Activated T-cell treated with anti-CD3 and anti-CD28 coated beads for 48 hours (primary cell): ENCODE measurements around the gene PACSIN3.
"Not testable (repeated sequence)": the region's sequence is repeated elsewhere in the genome, so short reads cannot be mapped to it uniquely, and the experiment has no call there.

ENCODE experiments used
- DNase-seq: peaks from one replicate; pipeline ENCODE4 v3.0.0-alpha.2; 2020; ENCODE audit warnings: low read depth

PACSIN3 gene

DNA sequence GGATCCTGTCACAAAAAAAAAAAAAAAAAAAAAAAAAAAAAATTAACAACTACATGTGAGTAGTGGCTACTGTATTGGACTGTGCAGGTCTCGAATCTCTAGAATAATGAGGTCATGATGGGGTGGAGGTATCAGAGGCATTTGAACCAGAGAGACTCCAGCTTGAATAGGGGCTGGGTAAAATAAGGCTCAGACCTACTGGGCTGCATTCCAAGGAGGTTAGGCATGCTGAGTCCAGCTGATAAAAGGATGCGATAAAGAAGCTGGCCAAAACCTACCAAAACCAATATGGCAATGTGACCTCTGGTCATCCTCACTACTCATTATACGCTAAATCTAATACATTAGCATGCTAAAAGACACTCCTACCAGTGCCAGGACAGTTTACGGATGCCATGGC, 5.9 kb upstream of the PACSIN3 start:
- no peak for DNase-seq

- not testable (repeated sequence) for DNase-seq
Observed at GRCh38 chr11:47191137-47191536, 4.9 kb upstream of the PACSIN3 start.

GRCh38 chr11:47189100-47189834, 3.0 kb upstream of the PACSIN3 start:
- DNase-seq: no peak

DNA sequence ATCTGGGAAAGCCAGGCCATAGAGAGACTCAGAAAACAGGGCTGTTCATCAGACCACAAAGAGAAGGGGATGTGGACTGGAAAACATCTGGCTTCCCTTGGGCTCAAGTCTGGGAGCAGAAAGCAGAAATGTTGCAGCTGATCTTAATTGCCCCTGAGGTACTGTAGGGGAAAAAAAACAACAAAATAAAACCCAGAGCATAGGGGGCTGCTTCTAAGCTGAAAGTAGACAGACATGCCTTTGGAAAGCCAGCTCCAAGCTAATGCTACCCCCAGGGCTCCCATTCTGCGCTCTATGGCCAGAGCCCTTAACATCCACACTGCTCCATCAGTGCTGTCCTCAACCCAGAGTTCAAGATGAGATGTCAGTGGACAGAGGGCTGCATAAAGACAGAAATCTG, 2.0 kb upstream of the PACSIN3 start:
- DNase-seq: no peak

DNA sequence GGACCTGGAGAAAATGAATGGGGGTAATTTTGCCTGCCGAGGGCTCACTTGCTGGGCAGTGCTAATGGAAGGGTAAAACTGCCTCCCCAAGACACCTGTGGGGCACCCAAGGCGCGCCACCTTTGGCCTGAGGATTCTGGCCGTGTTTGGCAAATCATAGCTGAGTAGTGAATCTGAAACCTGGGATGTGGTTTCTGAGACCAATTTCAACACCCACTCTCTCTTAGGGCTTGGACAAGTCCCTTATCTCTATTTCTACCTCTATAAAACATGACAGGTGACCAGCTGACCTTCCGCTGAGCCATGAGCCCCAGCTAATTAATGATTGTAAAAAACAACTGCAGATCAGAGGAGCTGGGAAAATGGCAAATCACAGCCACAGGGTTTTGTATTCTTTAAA, 1.5 kb upstream of the PACSIN3 start:
- no peak for DNase-seq

- DNase-seq: peak; percentile 44
Observed at GRCh38 chr11:47186700-47187695, 764 bp upstream of the PACSIN3 start.

- no peak for DNase-seq
Observed at GRCh38 chr11:47185305-47186075, 744 bp downstream of the PACSIN3 start.

DNA sequence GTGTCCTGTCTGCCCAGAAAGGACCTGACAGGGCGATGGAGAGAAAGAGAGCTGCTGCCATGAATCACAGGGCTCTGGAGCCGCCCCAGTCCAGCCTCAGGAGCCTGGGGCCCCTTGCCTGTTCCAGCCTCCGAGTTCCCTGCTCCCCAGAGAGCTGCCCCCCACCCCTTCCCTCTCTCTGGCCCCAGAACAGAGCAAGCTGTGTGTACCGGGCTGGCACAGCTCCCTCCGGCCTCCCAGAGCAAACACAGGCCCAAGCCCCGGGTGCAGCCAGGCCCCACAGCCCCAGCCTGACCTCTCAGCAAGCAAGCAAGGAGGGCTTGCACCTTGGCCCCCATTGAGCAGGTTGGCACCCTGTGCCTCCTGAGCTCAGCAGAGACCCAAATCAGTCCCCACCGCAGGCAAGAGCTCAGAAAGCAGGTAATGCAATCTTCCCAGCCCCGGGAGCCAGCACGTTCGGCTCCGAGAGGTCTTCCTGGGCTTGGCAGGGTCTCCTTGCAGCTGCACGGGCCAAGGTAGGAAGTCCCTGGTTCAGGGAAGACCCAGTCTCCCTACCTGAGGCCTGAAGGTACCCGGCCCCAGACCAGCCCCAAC, 1.4 kb downstream of the PACSIN3 start:
- DNase-seq: no peak

- no peak for DNase-seq
Observed at GRCh38 chr11:47183969-47184368, 2.3 kb downstream of the PACSIN3 start.

DNA sequence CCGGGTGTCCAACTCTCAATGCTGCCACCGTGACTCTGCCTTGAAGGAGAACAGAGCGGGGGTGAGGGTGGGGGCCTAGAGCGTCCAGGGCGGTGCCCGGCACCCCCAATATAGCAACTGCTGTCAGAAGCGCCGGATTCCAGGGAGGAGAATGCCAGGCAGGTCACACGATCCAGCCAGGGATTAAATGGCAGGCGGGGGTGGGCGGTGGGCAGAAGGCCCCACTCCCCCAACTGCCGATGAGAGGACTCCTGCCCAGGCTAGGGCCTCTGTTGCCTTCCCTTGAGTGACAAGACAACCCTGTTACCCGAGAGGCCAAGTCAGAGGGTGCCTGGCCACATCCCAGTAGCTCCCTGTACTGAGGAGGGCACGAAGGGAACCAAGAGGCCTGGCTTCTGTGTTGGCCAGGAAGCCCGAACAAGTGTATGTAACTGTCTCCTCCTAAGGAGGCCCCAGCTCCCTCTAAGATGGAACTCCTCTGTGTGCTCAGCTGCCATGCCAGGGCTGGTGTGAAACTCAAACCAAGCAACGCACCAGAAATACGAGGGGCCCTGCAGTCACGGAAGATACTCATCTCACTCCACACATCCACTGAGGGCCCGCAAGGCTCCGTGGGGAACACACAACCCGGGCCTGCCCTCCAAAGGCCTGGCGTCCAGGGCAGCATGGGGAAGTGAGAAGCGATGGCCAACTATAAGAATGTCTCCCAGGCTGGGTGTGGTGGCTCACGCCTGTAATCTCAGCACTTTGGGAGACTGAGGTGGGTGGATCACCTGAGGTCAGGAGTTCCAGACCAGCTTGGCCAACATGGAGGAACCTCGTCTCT, 3.0 kb downstream of the PACSIN3 start:
- DNase-seq: no peak

GRCh38 chr11:47182380-47182779, 3.9 kb downstream of the PACSIN3 start:
- no peak for DNase-seq

GRCh38 chr11:47181271-47181670, 5.0 kb downstream of the PACSIN3 start:
- no peak for DNase-seq

DNA sequence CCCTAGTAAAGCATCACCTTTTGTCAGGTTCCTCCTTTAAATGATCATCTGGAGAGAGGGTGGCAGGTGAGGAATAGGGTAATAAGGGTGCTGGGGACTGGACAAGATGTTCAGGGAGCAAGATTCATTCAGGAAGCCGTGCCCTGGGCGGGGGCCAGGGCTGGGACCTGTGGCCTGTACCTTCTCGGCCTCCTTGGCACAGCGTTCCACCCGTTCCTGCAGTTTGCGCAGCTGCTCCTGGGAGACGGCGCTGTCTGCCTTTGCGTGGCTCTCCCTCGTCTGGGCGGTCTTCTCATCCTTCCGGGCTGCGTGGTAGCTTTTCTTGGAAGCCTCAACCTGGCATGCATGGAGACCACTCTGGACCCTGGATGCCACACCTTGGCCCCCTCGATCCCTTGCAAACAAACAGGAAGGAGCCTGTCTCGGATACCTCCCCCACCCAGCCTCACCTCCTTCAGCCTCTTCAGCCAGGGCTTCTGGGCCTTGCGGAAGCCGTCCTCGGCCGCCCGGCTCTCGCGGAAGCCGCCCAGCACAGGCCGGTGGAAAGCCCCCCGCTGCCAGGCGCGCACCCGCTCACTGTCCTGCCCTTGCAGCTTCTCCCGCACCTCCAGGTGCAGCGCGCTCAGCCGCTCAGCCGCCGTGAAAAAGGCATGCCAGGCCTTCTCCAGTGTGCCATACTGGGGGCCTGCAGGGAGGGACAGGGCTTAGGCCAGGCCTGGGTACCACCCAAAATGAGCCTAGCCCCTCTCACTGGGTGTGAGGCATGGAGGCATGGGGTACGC, 6.0 kb downstream of the PACSIN3 start:
- DNase-seq: no peak

DNA sequence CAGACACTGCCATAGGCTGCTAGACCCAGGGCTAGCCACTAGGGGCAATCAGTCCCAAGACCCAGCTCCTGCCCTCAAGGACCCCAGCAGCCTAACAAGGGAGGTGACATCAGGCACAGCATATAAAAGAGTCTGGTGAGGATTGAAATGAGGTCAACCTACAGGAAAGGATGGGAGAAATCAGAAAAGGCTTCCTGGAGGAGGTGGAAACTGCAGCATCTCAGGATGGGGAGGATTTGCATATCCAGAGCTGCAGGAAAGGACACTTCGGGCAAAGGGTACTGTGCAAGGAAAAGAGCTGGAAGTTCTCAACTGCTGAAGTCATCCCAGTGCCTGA, 6.6 kb downstream of the PACSIN3 start:
- DNase-seq: no peak

DNA sequence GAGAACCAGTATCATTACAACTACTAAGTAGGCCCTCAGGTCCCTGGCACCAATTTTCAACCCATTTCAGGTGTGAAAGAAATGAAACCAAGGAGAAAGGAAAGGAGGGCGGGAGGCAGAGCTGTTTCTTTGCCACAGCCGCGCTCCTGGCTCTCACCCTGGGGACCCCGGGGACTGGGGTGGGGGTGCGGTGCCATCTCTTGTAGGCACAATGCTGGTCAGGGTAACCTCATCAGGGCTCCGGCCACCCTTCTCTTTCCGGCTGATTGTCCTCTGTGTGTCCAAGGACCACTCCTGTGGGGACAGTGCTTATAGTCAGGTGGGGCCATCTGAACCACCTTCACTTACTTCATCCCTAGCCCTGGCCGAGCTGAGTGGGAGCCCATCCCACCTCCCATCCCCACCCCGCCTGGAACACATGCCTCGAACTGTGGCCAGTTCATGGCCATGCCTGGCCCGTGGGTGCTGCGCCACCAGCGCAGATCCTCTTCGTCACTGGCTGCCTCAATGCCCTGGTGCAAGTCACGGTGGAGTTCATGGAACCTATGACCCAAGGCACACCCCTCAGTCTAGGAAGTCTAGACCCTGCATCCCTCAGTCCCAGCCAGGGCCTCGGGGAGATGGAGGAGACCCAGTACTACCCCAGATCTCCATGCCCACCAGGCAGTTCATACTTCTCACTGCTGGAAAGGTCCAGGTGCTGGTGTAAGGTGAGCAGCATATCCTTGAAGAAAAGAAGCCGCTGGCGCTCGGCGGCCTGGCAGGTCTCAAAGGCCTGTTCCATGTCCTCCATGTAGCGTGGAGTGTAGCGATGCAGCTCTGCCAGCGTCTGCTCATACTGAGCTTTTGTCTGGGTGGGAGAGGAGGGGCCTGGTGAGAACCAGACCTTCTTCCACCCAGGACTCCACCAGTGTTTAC, 7.2 kb downstream of the PACSIN3 start:
- DNase-seq: no peak

DNA sequence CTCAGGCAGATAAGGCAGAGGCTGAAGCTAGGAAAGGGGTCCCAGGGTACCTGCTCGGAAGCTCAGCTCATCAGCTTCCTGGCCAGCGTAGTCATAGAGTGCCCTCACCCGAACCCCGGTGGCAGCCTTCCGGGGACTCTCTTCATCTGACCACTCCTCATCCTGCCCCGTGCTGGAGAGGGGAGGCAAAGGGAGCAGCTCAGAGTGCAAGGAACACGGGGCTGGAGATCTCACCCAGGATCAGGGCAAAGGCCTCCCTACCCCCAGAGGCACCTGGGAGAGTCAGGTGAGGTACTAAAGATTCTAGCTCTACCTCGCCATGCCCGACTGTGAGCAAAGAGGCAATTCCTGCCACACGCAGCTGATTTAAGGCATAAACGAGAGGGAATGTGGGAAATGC, 7.9 kb downstream of the PACSIN3 start:
- DNase-seq: no peak

DNA sequence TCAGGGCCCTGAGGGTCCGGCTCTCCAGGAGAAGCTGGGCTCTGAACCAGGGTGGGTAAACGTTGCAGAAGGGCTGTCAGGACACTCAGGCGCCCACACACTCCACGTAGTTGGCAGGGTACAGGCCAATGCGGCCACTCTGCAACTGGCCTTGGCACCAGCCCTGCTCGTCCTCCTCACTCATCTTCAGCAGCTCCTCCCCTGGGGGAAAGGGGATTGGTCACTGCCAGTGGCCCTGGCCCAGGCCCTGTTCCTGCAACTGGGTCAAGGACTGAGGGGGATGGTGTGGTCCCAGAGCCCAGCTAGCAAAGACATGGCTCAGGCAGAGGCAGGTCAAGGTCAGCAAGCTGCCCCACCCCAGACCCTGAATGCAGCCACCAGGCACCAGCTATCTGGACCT, 8.4 kb downstream of the PACSIN3 start:
- DNase-seq: no peak

GRCh38 chr11:47177229-47177845, 8.9 kb downstream of the PACSIN3 start:
- peak; percentile 55 for DNase-seq
